AG04449 (cell line): ENCODE measurements around the gene IL1RAP.

Experiments
- CTCF ChIA-PET: fragments of 350-600 bp; formaldehyde crosslinking; extraction: SDS; loops from one replicate; lab custom pipeline; 2021; ENCODE audit warnings: antibody characterized with exemption; lab: Yijun Ruan, JAX
- POLR2A ChIA-PET: fragments of 400-600, 350-600 bp; formaldehyde crosslinking; extraction: SDS; loops from one replicate; lab custom pipeline; 2020; ENCODE audit warnings: antibody characterized with exemption, inconsistent platforms; lab: Yijun Ruan, JAX
- DNase-seq: peaks from one replicate; pipeline ENCODE4 v3.0.0-alpha.2; 2010; ENCODE audit warnings: low read depth, low spot score
- H3K4me3 ChIP-seq: 2 replicates; pipeline ENCODE4 v1.5.1; 2011; ENCODE audit warnings: low read depth, mild to moderate bottlenecking, control low read depth, low read length
- CTCF ChIP-seq: IDR thresholded peaks from one replicate; pipeline ENCODE4 v1.5.1; 2011; ENCODE audit warnings: mild to moderate bottlenecking, moderate library complexity, low read length, control low read depth, inconsistent platforms; ENCODE audit not compliant: insufficient read depth; ENCODE audit errors: missing control alignments

Gene IL1RAP

GRCh38 chr3:190495796-190496195, 18.1 kb upstream of the IL1RAP start:
- POLR2A ChIA-PET = no interaction called here
- CTCF ChIA-PET = interaction anchor here (1.2 kb wide), 1 partner anchor 18 kb away, joined by 4 read pairs; the partner anchor contains the start of gene IL1RAP
- H3K4me3 ChIP-seq = no peak overlapping the region
- TF ChIP-seq CTCF = no peak
- DNase-seq = no peak

GRCh38 chr3:190496859-190497258, 17.0 kb upstream of the IL1RAP start:
- no peak for DNase-seq
- POLR2A ChIA-PET = no interaction called here
- no peak for TF ChIP-seq CTCF
- CTCF ChIA-PET = interaction anchor here (2.7 kb wide), 1 partner anchor 201 kb away, joined by 9 read pairs; no protein-coding TSS in a partner anchor
- H3K4me3 ChIP-seq = no peak overlapping the region

- ChIA-PET CTCF (interaction anchor here (1.2 to 3.0 kb wide), 5 partner anchors 8 to 200 kb away, joined by 3 to 12 read pairs (median 5); partner anchors contain the start of genes CLDN1 and IL1RAP), POLR2A (no interaction called here)
- no peak for TF ChIP-seq CTCF
- DNase-seq = no peak
- no peak overlapping the region for H3K4me3 ChIP-seq
Measured at GRCh38 chr3:190497811-190498210, 16.1 kb upstream of the IL1RAP start.

- ChIA-PET CTCF (interaction anchor here (1.2 to 3.0 kb wide), 5 partner anchors 8 to 199 kb away, joined by 3 to 12 read pairs (median 5); partner anchors contain the start of genes CLDN1 and IL1RAP), POLR2A (no interaction called here)
- H3K4me3 ChIP-seq = no peak overlapping the region
- DNase-seq = no peak
- TF ChIP-seq CTCF = no peak
Measured at GRCh38 chr3:190498293-190498692, 15.6 kb upstream of the IL1RAP start.

- H3K4me3 ChIP-seq = no peak overlapping the region
- POLR2A ChIA-PET = no interaction called here
- TF ChIP-seq CTCF = no peak
- no peak for DNase-seq
- CTCF ChIA-PET = interaction anchor here (1.2 to 3.0 kb wide), 5 partner anchors 9 to 198 kb away, joined by 3 to 12 read pairs (median 5); partner anchors contain the start of genes CLDN1 and IL1RAP
Measured at GRCh38 chr3:190499122-190499521, 14.8 kb upstream of the IL1RAP start.

- ChIA-PET POLR2A (no interaction called here), CTCF (no interaction called here)
- H3K4me3 ChIP-seq = no peak overlapping the region
- TF ChIP-seq CTCF = no peak
- no peak for DNase-seq
Measured at GRCh38 chr3:190502946-190503345, 10.9 kb upstream of the IL1RAP start.
